ENCODE results near the gene KCNQ2.
A peak's percentile ranks its signal among the peaks of the same experiment; 100 is the strongest.
"Not testable (repeated sequence)": the region's sequence is repeated elsewhere in the genome, so short reads cannot be mapped to it uniquely, and the experiment has no call there.

The KCNQ2 gene

GRCh38 chr20:63483834-63484233, 11.4 kb upstream of the KCNQ2 start:
- Histone ChIP-seq H3K4me3 (ENCODE audit: low read length in 2 of 2) (no peak overlapping the region), H3K27me3 (ENCODE audit: control insufficient read depth in 3 of 3, insufficient read depth in 3 of 3, low read depth in 1 of 3, low read length in 3 of 3) (peaks cover 3 to 47% (median 16%) of the 10 kb centered on the region in 3 experiments), H3K4me2 (ENCODE audit: insufficient read depth, low read length, poor library complexity, severe bottlenecking) (no peak overlapping the region), H3K27ac (replicated peaks; ENCODE audit: low read length) (no peak overlapping the region), H3K79me1 (ENCODE audit: low read depth, low read length) (peaks cover 2% of the 10 kb centered on the region), H3K18ac (ENCODE audit: low read length) (peak overlapping the region; percentile 13), H3K36me3 (replicated peaks in 1 of 2; ENCODE audit: control insufficient read depth in 2 of 2, insufficient read depth in 2 of 2, low read length in 2 of 2) (no peaks in the 10 kb centered on the region), H3K9me3 (replicated peaks in 1 of 2; ENCODE audit: control insufficient read depth in 2 of 2, insufficient read depth in 1 of 2, low read depth in 1 of 2, low read length in 2 of 2) (no peaks in the 10 kb centered on the region), H3K4ac (ENCODE audit: low read length) (no peak overlapping the region), H4K8ac (ENCODE audit: low read depth, low read length) (no peak overlapping the region), H3K9ac (ENCODE audit: low read depth, low read length, poor library complexity) (no peak overlapping the region), H3K23ac (ENCODE audit: low read depth, low read length, poor library complexity) (no peak overlapping the region), H2BK15ac (ENCODE audit: low read length) (no peak overlapping the region), H3K14ac (ENCODE audit: low read length) (no peak overlapping the region), H3K4me1 (ENCODE audit: control insufficient read depth in 2 of 2, insufficient read depth in 1 of 2, low read depth in 1 of 2, low read length in 2 of 2) (peaks cover 7 to 8% of the 10 kb centered on the region in 2 donors), H2BK12ac (ENCODE audit: low read length) (no peak overlapping the region), H4K91ac (ENCODE audit: low read depth, low read length, poor library complexity) (no peak overlapping the region), H2BK5ac (ENCODE audit: low read length) (no peak overlapping the region), H2AK5ac (ENCODE audit: low read depth, low read length) (no peak overlapping the region), H2AFZ (ENCODE audit: low read length) (no peak overlapping the region), H2BK120ac (ENCODE audit: low read depth, low read length) (no peak overlapping the region)
- WGBS, 2 donors (ENCODE audit: extremely low coverage in 2 of 2, insufficient read length in 2 of 2, insufficient replicate concordance in 1 of 2) = no CpG with 5 or more reads among the region's 12 CpGs
- no peak for DNase-seq (ENCODE audit: low spot score)

GRCh38 chr20:63482021-63482587, 9.6 kb upstream of the KCNQ2 start:
- Histone ChIP-seq H3K4me1 (ENCODE audit: control insufficient read depth in 2 of 2, insufficient read depth in 1 of 2, low read depth in 1 of 2, low read length in 2 of 2) (peaks cover 4 to 13% of the 10 kb centered on the region in 2 donors), H4K8ac (ENCODE audit: low read depth, low read length) (no peak overlapping the region), H3K27me3 (ENCODE audit: control insufficient read depth in 3 of 3, insufficient read depth in 3 of 3, low read depth in 1 of 3, low read length in 3 of 3) (peaks cover 0 to 50% (median under 1%) of the 10 kb centered on the region in 3 experiments), H3K9me3 (replicated peaks in 1 of 2; ENCODE audit: control insufficient read depth in 2 of 2, insufficient read depth in 1 of 2, low read depth in 1 of 2, low read length in 2 of 2) (no peaks in the 10 kb centered on the region), H3K4me3 (ENCODE audit: low read length in 2 of 2) (no peak overlapping the region), H3K18ac (ENCODE audit: low read length) (peak overlapping the region; percentile 57), H3K27ac (replicated peaks; ENCODE audit: low read length) (no peak overlapping the region), H3K9ac (ENCODE audit: low read depth, low read length, poor library complexity) (no peak overlapping the region), H3K79me1 (ENCODE audit: low read depth, low read length) (peaks cover under 1% of the 10 kb centered on the region), H3K4me2 (ENCODE audit: insufficient read depth, low read length, poor library complexity, severe bottlenecking) (no peak overlapping the region), H2AFZ (ENCODE audit: low read length) (no peak overlapping the region), H2BK15ac (ENCODE audit: low read length) (peak overlapping the region; percentile 43), H3K14ac (ENCODE audit: low read length) (peak overlapping the region; percentile 38), H3K36me3 (replicated peaks in 1 of 2; ENCODE audit: control insufficient read depth in 2 of 2, insufficient read depth in 2 of 2, low read length in 2 of 2) (no peaks in the 10 kb centered on the region), H2BK12ac (ENCODE audit: low read length) (no peak overlapping the region), H2BK5ac (ENCODE audit: low read length) (no peak overlapping the region), H3K23ac (ENCODE audit: low read depth, low read length, poor library complexity) (no peak overlapping the region), H2AK5ac (ENCODE audit: low read depth, low read length) (peak overlapping the region; percentile 37), H4K91ac (ENCODE audit: low read depth, low read length, poor library complexity) (no peak overlapping the region), H3K4ac (ENCODE audit: low read length) (no peak overlapping the region), H2BK120ac (ENCODE audit: low read depth, low read length) (no peak overlapping the region)
- WGBS, 2 donors (ENCODE audit: extremely low coverage in 2 of 2, insufficient read length in 2 of 2, insufficient replicate concordance in 1 of 2) = no CpG with 5 or more reads among the region's 11 CpGs
- DNase-seq (ENCODE audit: low spot score) = no peak

GRCh38 chr20:63481503-63481902, 9.0 kb upstream of the KCNQ2 start:
- H3K27ac ChIP-seq (replicated peaks; ENCODE audit: low read length) = no peak overlapping the region
- no peak overlapping the region for H4K8ac ChIP-seq (ENCODE audit: low read depth, low read length)
- no peak overlapping the region for H2BK15ac ChIP-seq (ENCODE audit: low read length)
- H3K14ac ChIP-seq (ENCODE audit: low read length) = peak overlapping the region; percentile 25
- H3K9me3 ChIP-seq (replicated peaks in 1 of 2; ENCODE audit: control insufficient read depth in 2 of 2, insufficient read depth in 1 of 2, low read depth in 1 of 2, low read length in 2 of 2) = no peaks in the 10 kb centered on the region
- no peak overlapping the region for H3K4me2 ChIP-seq (ENCODE audit: insufficient read depth, low read length, poor library complexity, severe bottlenecking)
- H3K4me1 ChIP-seq (ENCODE audit: control insufficient read depth in 2 of 2, insufficient read depth in 1 of 2, low read depth in 1 of 2, low read length in 2 of 2) = peaks cover 4 to 13% of the 10 kb centered on the region in 2 donors
- H2BK12ac ChIP-seq (ENCODE audit: low read length) = no peak overlapping the region
- H4K91ac ChIP-seq (ENCODE audit: low read depth, low read length, poor library complexity) = no peak overlapping the region
- H3K18ac ChIP-seq (ENCODE audit: low read length) = no peak overlapping the region
- no peaks in the 10 kb centered on the region for H3K79me1 ChIP-seq (ENCODE audit: low read depth, low read length)
- DNase-seq (ENCODE audit: low spot score) = no peak
- H3K23ac ChIP-seq (ENCODE audit: low read depth, low read length, poor library complexity) = peak overlapping the region; percentile 67
- H3K4ac ChIP-seq (ENCODE audit: low read length) = no peak overlapping the region
- no peak overlapping the region for H3K4me3 ChIP-seq (ENCODE audit: low read length in 2 of 2)
- H2AK5ac ChIP-seq (ENCODE audit: low read depth, low read length) = no peak overlapping the region
- no peaks in the 10 kb centered on the region for H3K36me3 ChIP-seq (replicated peaks in 1 of 2; ENCODE audit: control insufficient read depth in 2 of 2, insufficient read depth in 2 of 2, low read length in 2 of 2)
- no peak overlapping the region for H2AFZ ChIP-seq (ENCODE audit: low read length)
- no peak overlapping the region for H3K9ac ChIP-seq (ENCODE audit: low read depth, low read length, poor library complexity)
- H2BK5ac ChIP-seq (ENCODE audit: low read length) = no peak overlapping the region
- WGBS, 2 donors (ENCODE audit: extremely low coverage in 2 of 2, insufficient read length in 2 of 2, insufficient replicate concordance in 1 of 2) = no CpG with 5 or more reads among the region's 12 CpGs
- peaks cover 0 to 52% (median 0%) of the 10 kb centered on the region in 3 experiments for H3K27me3 ChIP-seq (ENCODE audit: control insufficient read depth in 3 of 3, insufficient read depth in 3 of 3, low read depth in 1 of 3, low read length in 3 of 3)
- no peak overlapping the region for H2BK120ac ChIP-seq (ENCODE audit: low read depth, low read length)

GRCh38 chr20:63479695-63480419, 7.4 kb upstream of the KCNQ2 start:
- not testable (repeated sequence) for H3K4me3 ChIP-seq (ENCODE audit: low read length in 2 of 2); H3K27ac ChIP-seq (replicated peaks; ENCODE audit: low read length); H4K8ac ChIP-seq (ENCODE audit: low read depth, low read length); H2BK120ac ChIP-seq (ENCODE audit: low read depth, low read length); H3K18ac ChIP-seq (ENCODE audit: low read length); H2AFZ ChIP-seq (ENCODE audit: low read length); H3K79me1 ChIP-seq (ENCODE audit: low read depth, low read length); H2BK5ac ChIP-seq (ENCODE audit: low read length); H3K36me3 ChIP-seq (replicated peaks in 1 of 2; ENCODE audit: control insufficient read depth in 2 of 2, insufficient read depth in 2 of 2, low read length in 2 of 2); H3K4ac ChIP-seq (ENCODE audit: low read length); H2AK5ac ChIP-seq (ENCODE audit: low read depth, low read length); H2BK15ac ChIP-seq (ENCODE audit: low read length); H4K91ac ChIP-seq (ENCODE audit: low read depth, low read length, poor library complexity); H3K9ac ChIP-seq (ENCODE audit: low read depth, low read length, poor library complexity); H3K4me2 ChIP-seq (ENCODE audit: insufficient read depth, low read length, poor library complexity, severe bottlenecking); H2BK12ac ChIP-seq (ENCODE audit: low read length); H3K14ac ChIP-seq (ENCODE audit: low read length); H3K9me3 ChIP-seq (replicated peaks in 1 of 2; ENCODE audit: control insufficient read depth in 2 of 2, insufficient read depth in 1 of 2, low read depth in 1 of 2, low read length in 2 of 2); DNase-seq (ENCODE audit: low spot score)
- peak overlapping the region; percentile 73 for H3K23ac ChIP-seq (ENCODE audit: low read depth, low read length, poor library complexity)
- peaks cover 0 to 58% (median 3%) of the 10 kb centered on the region in 3 experiments for H3K27me3 ChIP-seq (ENCODE audit: control insufficient read depth in 3 of 3, insufficient read depth in 3 of 3, low read depth in 1 of 3, low read length in 3 of 3)
- H3K4me1 ChIP-seq (ENCODE audit: control insufficient read depth in 2 of 2, insufficient read depth in 1 of 2, low read depth in 1 of 2, low read length in 2 of 2) = peaks cover 4 to 13% of the 10 kb centered on the region in 2 donors
- no CpG with 5 or more reads among the region's 32 CpGs for WGBS, 2 donors (ENCODE audit: extremely low coverage in 2 of 2, insufficient read length in 2 of 2, insufficient replicate concordance in 1 of 2)

Measured in neuronal stem cell (in vitro differentiated cells).